Type B pancreatic cell (in vitro differentiated cells): ENCODE measurements around the gene NOS1AP. TPM values are rescaled to one million over a fixed set of nuclear protein-coding genes. Genes with fewer than 3 reads are reported as not detected.

Experiments
- DNase-seq: peaks from one replicate; pipeline ENCODE4 v3.0.0; 2021; ENCODE audit warnings: mixed read lengths; ENCODE audit not compliant: unreplicated experiment; ENCODE audit errors: extremely low spot score
- H3K27ac Mint-ChIP-seq: 2 replicates; pipeline ENCODE4 v1.8.0; 2021; ENCODE audit warnings: mild to moderate bottlenecking, mixed read lengths
- H3K27me3 Mint-ChIP-seq: 2 replicates; pipeline ENCODE4 v1.8.0; 2021; ENCODE audit warnings: mixed read lengths
- H3K36me3 Mint-ChIP-seq: 2 replicates; pipeline ENCODE4 v1.8.0; 2021; ENCODE audit warnings: mixed read lengths
- H3K4me1 Mint-ChIP-seq: one replicate; pipeline ENCODE4 v1.8.0; 2021; ENCODE audit warnings: mixed read lengths; ENCODE audit not compliant: unreplicated experiment
- H3K4me3 Mint-ChIP-seq: 2 replicates; pipeline ENCODE4 v1.8.0; 2021; ENCODE audit warnings: mild to moderate bottlenecking, mixed read lengths
- H3K9me3 Mint-ChIP-seq: 2 replicates; pipeline ENCODE4 v1.8.0; 2021; ENCODE audit warnings: mixed read lengths
- CTCF ChIP-seq: fragments of 200-600 bp; sonication (generic); conservative IDR thresholded peaks from 2 replicates; pipeline ENCODE4 v1.5.0; 2021; ENCODE audit warnings: antibody characterized with exemption, mild to moderate bottlenecking
- total RNA-seq: library from RNA; stranded (reverse); gene quantifications from 2 replicates; pipeline ENCODE4 v1.2.1, GENCODE V29; 2021; ENCODE audit warnings: low replicate concordance

NOS1AP gene
- total RNA-seq, 1 donor from 2014 or later: 10.4 TPM

DNA sequence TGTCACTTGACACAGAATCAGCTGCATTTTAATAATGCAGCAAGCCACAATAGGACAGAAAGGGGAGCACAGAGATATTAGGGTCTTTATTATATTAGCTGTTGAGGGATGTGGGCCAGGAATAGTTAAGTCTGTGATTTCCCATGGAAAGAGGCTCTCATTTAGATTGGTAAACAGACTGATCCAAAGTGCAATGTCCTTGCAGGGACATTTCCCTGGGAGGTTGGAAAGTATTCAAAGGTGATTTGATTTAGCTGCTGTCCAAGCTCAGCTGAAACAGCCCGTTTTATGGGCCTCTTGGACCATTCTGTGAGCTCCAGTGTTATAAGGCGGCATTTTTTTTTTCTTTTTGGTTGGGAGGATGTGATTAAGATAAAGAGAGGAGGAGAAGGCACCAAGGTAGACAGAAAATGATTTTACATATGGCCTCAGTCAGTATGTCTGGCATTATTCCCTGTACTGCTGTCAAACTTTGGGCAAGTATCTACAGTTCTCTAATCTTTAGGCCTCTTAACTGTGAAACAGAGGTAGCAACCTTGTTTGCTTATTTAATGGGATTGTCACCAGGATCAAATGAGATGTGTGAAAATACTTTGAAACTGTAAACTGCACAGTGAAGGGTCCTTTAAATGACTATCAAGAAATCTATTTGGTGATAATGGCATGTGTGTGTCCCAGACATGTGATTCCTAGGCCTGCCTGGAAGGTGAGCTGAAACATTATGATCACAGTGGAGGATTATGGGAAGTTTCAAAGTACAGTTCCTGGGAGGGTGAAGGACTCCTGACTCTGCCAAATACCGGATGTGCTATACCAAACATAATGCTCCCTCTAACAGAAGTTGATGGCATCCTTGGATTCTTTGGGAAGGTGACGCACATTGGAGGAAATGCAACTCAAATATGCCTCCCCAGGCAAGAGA lies 62.2 kb downstream of the NOS1AP start:
- no peak overlapping the region for H3K4me3 Mint-ChIP-seq
- no peaks in the 10 kb centered on the region for H3K9me3 Mint-ChIP-seq
- no peak for TF ChIP-seq CTCF
- DNase-seq: no peak
- H3K27ac Mint-ChIP-seq: no peak overlapping the region
- H3K36me3 Mint-ChIP-seq: no peaks in the 10 kb centered on the region
- no peaks in the 10 kb centered on the region for H3K27me3 Mint-ChIP-seq
- H3K4me1 Mint-ChIP-seq: peaks cover 16% of the 10 kb centered on the region

DNA sequence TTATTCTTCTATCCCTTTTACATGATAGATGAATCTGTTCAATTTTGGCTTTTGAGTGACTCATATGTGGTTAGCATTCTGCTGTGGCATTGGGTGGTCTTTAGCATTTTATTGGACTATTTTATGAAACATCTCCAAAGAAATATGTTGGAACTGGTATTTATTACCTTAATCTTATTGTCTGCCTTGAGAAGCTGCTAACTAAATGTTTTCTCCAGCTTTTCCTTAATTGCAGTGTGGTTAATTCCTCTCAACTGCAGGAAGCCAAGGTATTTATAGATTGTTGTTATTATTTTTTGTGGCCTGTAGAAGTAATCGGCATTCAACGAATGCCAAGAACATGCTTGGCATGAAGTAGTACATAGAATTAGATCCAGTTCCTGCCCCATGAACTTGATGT lies 64.1 kb downstream of the NOS1AP start:
- Mint-ChIP-seq H3K27me3 (no peaks in the 10 kb centered on the region), H3K4me3 (no peak overlapping the region), H3K9me3 (no peaks in the 10 kb centered on the region), H3K36me3 (no peaks in the 10 kb centered on the region), H3K27ac (no peak overlapping the region), H3K4me1 (peaks cover 27% of the 10 kb centered on the region)
- no peak for TF ChIP-seq CTCF
- no peak for DNase-seq

GRCh38 chr1:162134646-162135045 lies 65.2 kb downstream of the NOS1AP start:
- no peak for DNase-seq
- no peak overlapping the region for H3K27ac Mint-ChIP-seq
- H3K4me1 Mint-ChIP-seq: peaks cover 31% of the 10 kb centered on the region

DNA sequence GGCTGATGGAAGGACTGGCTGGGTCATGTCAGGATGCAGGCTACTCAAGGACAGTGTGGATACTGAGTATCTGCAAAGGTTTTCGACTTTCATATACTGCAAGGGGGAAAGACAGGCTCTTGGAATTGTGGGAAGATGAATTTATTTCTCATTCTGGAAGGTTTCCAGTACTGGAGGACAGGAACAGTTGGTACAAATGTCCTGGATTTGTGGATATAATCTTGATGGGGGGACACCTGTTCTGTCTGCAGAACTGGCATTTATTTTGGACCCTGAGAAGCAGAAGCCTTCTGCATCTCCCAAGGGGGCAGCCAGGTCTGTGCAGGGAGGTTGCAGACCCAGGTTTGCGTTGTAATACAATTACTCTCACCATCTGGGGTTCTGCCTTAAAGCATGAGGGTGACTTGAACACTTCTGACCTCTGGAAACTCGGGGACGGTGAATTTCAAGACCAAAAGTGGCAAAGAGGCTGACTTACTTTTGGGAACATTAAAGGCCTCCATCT lies 65.8 kb downstream of the NOS1AP start:
- TF ChIP-seq CTCF: no peak
- Mint-ChIP-seq H3K9me3 (no peaks in the 10 kb centered on the region), H3K27ac (no peak overlapping the region), H3K4me1 (peaks cover 31% of the 10 kb centered on the region), H3K4me3 (no peak overlapping the region), H3K36me3 (no peaks in the 10 kb centered on the region), H3K27me3 (no peaks in the 10 kb centered on the region)
- DNase-seq: no peak

More at GRCh38 chr1:162134646-162135045, 65.2 kb downstream of the NOS1AP start:
- no peak for TF ChIP-seq CTCF
- Mint-ChIP-seq H3K4me3 (no peak overlapping the region), H3K27me3 (no peaks in the 10 kb centered on the region), H3K36me3 (no peaks in the 10 kb centered on the region), H3K9me3 (no peaks in the 10 kb centered on the region)

DNA sequence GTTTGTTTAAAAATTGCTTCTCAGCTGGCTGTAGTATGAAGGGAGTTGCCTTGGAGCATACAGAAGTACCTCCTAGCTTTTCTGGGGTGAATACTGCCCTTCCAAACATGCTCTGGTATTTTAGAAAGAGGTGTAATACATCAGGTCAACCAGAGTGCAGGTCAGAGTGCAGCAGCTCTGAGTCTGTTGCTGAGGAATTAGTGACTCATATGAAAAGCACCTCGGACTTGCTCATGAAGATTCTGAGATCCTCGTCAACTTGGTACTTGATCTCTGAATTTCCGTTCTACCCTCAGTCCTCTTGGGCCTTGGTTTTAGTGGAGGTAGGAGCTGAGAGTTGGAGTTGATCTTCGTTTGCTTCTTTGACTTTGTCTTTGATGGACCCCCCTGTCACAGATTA lies 67.3 kb downstream of the NOS1AP start:
- DNase-seq: no peak
- Mint-ChIP-seq H3K4me3 (no peak overlapping the region), H3K27me3 (no peaks in the 10 kb centered on the region), H3K4me1 (peaks cover 36% of the 10 kb centered on the region), H3K36me3 (no peaks in the 10 kb centered on the region), H3K27ac (peak overlapping the region; percentile 32), H3K9me3 (no peaks in the 10 kb centered on the region)
- no peak for TF ChIP-seq CTCF
